HG02798 (cell line): ENCODE measurements around the gene LCP1.

ENCODE experiments used
- ATAC-seq: cut with Tn5 transposase; IDR thresholded peaks from one replicate; pipeline ENCODE4 v1.9.1; 2021; ENCODE audit warnings: mild to moderate bottlenecking; ENCODE audit not compliant: unreplicated experiment, poor library complexity

LCP1 gene

DNA sequence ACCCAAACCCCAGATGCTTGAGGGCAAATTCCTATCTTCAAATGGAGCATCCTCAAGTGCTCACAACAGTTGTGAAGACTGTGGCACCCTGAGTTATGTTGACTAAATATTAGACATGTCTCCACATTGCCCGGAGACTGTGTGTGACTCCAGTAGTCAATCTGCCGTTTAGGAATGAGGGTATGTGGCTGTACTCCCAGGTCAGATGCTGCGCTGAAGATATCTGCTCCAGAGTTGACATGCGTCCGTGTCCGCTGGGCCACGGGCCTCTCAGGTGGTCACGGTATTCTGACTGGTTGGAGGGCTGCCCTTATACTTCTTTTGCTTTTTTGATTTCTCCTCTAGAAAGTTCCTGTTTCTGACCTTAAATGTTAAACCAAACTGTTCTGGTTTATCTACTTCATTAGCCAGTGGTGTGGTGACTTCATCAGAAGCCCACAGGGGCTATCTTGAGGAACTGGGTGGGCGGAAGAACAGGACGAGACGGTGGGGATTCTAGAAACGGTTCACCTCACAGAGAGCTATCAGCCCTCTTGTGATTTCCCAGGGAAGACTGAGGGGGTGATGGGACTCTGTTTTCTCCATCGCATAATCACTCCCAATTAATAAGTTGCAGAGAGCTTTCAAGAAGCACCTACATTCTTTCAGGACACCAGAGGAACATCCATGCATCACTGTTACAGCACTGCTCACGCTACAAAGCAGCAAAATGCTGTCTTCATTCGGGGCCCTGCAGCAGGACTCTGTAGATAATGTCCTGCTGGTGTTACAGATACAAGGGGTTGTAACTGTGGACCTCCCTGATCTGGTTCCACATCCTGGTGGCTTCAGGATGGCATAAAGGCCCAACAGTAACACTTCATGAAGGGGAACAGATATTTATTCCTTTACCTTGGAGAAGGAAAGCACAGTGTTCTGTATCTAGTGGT, 1.3 kb upstream of the LCP1 start:
- ATAC-seq = no peak

DNA sequence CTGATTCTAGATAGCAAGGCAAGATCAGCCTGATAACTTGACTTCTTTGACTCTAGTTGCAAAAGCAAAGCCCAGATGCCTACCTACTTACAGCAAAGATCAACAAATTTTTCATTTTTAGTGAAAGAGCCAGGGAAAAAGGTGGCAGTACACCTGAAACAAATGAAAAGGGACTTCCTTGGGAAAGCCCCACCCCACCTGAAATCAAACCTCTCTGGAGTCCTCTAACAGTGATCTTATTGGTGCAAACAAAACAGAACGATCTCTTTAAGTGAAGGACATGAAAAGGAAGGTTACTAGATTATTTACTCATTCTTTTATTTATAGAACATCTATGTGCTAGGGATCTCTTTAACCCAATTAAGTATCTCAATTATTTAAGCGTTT, 507 bp upstream of the LCP1 start:
- no peak for ATAC-seq

DNA sequence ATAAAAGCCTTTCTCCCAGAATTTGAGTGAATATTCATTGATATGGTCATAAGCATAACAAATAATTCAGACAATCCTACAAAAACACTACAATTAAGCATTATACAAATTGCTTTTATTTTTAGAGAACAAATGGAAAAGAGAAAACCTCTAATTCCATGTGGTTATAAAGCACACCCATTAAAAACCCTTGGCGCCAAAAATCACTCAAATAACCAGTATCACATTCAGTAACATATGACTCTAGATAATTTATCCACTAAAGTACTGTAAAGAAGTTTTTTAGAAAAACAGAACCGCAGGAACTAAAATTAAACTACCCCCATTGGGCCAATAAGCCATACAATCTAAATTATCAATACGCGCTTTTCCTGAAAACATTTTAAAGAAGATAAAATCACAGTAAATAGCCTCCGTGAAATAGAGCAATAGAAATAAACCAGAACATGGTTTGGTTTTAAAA, 569 bp downstream of the LCP1 start:
- ATAC-seq = no peak

DNA sequence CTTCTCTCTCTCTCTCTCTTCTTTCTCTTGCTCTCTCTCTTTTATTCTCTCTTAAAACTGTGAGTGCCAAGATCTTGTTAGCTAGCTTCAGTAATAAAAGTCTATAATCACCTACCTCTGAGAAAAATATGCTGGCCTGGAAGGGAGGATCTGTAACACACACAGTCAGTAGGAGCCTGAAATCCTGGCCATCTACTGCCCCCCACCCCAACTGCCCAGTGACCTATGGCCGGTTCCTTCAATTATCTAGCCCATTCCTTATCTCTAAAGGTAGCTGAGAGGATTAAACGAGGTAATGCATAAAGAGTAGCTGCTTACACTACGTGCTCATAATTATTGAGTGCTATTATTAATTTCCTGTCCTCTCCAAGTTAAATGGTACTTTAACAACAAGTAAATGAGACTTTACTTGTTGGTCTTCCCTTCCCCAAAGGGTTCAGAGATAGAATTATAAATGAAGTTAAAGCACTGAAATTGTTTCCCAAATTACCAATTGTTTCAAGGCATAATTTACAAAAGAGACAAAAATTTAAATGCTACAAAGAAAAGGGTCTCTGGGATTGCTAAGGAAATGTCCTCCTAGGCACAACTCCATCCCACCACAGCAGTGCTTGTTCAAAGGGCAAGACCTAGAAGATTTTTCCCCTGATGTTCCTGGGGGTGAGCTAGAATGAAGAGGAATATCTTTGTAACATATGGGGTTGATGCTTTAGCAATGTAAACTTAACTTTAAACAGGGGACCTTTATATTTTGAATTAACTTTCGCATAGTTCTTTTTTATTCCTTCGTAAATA, 1.8 kb downstream of the LCP1 start:
- no peak for ATAC-seq

DNA sequence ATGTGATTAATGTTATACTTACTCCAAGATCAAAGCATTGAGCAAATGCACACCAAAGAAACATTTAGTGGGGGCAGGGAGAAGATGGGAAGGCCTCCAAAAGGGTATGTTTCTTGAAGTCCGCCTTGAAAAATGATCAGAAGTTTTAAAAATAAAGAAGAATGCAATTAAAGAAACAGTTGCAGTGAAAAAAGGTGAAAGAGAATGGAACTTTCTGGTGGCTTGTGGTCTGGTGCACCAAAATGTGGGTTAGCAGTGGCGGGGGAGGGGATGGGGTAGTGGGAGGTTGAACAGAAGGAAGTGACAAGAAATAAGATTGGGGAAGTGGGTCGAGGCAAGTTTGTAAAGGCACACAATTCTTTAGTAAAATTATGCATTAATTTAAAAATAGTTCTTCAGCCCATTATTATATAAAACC, 2.5 kb downstream of the LCP1 start:
- no peak for ATAC-seq

DNA sequence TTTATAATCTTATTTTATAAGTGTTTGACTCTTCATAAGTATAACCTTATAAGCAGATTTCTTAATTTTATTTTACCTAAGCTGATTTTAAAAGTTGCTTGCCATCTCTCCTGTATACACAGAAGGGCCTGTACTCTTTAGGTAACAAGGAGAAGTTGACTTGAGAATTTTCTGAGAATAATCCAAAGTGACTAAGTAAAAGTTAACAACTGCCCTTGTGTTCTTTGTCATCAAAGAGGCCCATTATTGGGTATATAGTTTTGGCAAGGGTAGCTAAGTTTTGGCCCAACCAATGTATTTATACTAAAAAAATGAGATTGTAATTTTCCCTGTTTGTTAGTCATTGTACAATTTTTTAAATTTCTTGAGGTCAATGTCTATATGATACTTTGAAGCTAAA, 3.2 kb downstream of the LCP1 start:
- ATAC-seq = no peak

DNA sequence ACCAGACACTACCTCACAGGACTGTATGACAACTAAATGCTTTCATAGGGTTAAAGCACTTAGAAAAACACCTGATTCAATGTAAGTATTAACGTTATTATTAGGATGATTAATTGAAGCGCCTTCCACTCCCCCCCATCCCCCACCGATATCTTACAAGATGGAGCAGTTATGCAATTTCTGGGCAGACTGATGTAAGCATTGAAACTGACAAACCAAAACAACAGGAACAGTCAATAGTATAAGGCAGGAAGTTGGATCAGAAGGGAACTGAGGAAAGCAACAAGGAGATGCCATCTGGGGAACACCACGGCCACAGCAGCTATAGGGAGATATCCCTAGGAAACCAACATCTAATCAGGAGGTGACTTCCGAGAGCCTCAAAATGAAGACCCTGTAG, 3.8 kb downstream of the LCP1 start:
- no peak for ATAC-seq

DNA sequence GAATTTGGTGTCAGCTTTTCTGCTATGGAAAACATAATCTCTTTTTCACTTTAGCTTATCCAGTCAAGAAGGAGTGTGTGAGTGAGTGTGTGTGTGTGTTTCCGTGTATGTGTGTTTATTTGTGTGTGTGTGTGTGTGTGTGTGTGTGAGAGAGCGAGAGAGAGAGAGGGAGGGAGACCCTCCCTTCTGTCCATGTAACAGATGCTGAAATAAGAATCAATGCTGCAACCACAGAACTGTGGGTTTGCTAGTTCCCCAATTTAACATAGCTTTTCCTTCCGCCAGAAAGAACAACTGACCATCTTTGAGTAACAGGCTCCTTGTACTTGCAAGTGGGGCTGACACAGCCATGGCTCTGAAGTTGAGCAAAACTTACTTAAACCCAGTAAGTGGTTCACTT, 5.2 kb downstream of the LCP1 start:
- ATAC-seq = peak; percentile 40

DNA sequence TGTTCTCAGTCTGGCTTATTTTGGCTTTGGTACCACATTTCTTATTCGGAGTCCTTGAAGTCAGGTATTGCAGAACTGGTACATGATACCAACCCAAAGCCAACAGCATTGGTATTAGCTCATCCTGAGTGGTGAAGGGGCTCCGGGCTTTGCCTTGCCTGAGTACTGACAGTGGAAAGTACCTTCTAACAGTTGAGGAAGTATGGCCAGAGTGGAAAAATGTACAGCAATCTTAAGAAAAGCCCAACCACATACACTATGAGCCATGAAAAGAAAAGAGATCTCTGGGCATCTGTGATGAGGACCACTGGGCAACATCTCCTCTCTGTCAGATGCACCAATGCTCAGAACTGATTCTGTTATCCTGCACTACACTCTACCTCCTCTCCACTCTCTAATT, 8.3 kb downstream of the LCP1 start:
- peak; percentile 41 for ATAC-seq

DNA sequence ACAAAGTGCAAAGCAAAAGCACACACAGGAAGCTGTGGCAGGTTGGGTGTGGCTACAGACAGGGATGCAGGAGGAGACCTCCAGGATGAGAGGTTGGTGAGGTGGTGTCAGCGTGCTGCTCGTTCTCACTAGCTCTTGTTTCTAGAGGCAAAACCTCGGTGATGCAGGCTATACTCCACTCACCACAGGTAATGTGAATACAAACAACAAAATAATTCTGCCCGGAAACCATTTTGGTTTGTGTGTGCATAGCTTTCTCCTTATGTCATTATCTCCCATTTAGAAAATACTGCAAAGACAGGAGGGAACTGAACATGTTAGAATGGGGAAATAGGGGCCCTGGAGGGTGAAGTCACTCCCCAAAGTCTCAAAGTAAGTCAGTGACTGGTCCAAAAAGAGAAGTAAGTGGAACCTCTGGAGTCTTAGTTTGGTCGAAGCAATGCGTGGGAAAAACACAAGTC, 9.4 kb downstream of the LCP1 start:
- no peak for ATAC-seq

DNA sequence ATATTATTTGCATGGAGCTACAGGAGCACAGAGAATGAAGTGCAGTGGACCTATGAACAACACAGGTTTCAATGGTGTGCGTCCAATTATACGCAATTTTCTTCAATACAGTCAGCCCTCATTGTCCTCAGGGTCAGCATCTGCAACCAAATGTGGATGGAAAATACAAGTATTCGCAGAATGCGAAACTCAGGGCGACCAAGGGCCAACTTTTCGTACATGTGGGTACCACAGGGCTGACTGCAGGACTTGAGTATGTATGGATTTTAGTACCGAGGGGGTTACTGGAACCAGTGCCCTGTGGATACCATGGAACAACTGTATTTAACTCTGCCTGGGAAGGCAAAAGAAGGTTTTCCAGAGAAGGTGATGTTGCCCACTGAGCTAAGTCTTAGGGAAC, 10.2 kb downstream of the LCP1 start:
- ATAC-seq = no peak

DNA sequence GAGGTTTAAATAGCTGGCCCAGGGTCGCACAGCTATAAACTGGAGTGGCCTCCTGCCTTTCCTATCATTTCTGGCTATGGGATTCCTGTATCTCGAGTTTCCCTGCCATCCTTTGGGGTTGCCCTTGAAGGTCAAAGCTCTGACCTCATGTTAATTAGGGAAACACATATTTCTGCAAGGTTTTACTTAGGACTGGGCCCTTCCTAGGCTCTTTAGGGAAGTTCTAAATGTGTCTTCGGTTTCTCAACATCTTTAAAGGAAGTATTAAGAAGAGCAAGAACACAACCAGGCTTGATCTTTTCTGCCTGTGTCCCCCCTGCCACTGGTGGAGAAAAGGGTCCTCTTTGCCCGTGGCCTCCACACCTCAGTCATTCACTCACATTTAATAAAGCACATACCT, 10.8 kb downstream of the LCP1 start:
- no peak for ATAC-seq

DNA sequence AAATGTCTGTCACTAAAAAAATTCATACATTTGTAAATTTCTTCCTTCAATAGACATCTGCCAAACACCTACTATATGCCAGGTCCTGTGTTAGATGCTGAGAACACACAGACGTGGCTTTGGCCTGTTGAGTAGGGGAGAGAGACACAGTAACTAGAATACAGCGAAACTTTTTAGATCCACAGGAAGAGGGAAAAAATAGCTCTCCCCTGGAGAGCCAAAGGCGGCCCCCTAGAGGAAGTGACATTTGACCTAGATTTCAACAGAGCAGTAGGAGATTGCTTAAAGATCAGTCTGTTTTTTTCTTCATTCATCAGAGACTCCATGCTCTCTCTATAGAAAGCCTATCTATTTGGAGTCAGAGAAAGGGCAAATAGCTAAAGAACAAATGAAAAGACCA, 11.3 kb downstream of the LCP1 start:
- no peak for ATAC-seq

DNA sequence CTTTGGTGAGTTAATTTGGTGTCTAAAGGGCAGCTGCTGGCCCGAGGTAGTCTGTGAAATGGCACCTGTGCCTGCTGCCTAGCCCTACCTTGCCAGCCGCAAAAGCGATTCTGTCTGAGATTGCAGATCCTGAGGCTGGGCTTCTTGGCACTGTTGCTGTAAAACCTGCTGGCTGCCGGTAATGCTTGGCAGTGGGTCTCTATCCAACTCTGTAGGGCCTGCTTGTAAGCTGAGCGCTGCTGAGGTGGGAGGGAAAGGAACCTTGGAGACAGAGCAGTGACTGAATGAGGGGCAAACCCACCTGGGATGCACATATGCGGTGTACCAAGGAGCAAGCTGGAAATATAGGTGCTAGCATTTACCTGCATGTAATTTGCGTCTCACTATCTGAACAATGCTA, 11.7 kb downstream of the LCP1 start:
- no peak for ATAC-seq

DNA sequence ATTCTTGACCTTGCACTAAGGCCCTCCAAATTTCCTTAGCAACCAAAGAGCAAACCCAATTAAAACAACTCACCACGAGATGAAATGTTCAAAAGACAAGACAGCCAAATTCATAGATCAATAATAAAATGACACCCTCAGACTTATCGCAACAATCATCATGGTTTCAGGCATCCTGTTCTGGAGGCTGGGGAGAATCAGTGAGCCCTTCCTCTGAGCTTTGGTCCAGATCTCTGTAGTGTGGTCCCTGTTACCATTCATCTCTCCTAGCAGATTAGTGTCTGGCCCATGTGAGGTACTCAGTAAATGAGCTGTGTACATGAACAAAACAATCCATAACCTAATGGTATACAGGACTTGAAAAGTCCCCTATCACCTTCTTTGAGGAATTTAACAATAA, 12.2 kb downstream of the LCP1 start:
- ATAC-seq = no peak

DNA sequence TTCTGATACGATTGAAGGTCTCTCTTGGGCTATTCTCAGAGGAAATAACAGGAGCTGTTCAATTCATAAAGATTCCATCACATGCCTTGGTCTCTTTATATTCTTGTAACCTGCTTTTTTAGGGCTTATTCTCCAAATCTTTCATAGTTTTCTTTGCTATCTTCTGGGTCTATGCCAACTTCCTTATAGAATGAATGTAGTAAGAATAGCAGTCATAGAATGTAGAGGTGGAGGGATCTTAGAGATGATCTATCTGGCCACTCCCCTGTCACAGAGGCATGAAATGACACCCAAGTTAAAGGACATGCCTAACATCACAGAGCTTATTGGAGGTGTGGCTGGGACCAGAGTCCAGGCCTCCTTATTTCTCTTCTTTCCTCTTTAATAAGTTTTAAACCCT, 13.2 kb downstream of the LCP1 start:
- no peak for ATAC-seq

DNA sequence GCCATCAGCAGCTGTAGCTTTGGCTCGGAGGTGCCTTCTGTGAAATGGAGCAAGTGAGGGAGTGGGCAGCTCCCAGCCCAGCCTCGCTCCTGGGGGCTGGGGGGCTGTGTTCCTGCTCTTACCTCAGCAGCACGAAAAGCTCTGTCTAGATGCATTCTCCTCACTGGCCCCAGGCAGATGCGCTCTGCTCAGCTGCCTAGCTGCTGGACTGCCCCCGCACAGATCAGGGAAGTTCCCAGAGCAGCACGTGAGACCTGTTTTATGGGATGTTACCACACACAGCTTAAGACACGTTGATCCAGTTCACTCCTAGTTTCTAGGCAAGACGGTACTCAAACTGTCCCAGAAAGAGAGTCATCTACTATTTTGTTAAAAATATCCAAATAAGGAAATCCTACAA, 13.6 kb downstream of the LCP1 start:
- peak; percentile 39 for ATAC-seq

DNA sequence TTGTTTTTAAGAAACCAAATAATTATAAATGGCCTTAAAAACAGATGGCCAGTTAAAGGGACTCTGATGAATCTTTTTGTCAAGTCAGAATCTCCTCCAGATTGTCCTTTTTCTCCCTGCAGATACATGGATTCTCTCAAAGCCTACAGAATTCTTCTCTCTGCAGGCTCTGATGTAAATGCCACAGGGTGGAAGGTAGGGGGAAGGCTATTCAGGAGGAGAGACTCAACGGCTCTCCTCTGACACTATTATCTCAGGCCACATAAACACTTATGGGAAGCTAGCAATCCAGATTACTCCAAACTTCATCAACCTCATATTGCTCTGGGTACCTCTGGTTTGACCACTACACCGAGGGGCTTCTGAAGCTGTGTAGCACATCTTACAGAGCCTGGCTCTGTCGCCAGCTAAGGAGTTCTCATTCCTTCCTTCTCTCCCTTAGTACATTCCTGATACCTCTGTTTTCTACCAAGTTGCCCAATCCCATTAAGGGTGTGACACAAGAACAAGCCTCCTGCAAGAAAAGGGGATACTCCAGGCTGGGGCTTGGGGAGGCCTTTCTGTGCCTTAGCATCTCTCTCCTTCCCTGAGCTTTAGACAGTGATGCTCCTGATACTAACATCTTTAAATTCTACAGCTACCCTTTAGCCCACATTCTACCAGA, 14.9 kb downstream of the LCP1 start:
- ATAC-seq = no peak

DNA sequence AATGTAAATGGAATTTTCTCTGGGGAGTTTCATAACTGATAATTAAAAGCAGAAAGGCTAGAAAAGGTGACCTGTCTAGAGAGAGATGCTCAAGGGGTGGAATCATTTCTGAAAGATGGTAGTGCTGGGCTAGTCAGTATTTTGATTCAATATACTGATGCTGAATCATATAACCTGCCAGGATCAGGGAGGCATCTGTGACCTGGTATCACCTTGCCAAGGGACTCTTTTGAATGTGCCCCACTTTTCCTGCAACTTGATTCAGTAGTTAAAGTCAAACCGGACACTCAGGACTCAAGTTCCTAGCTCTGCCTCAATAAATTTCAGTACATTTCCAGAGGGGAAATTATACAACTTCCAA, 15.8 kb downstream of the LCP1 start:
- ATAC-seq = no peak

DNA sequence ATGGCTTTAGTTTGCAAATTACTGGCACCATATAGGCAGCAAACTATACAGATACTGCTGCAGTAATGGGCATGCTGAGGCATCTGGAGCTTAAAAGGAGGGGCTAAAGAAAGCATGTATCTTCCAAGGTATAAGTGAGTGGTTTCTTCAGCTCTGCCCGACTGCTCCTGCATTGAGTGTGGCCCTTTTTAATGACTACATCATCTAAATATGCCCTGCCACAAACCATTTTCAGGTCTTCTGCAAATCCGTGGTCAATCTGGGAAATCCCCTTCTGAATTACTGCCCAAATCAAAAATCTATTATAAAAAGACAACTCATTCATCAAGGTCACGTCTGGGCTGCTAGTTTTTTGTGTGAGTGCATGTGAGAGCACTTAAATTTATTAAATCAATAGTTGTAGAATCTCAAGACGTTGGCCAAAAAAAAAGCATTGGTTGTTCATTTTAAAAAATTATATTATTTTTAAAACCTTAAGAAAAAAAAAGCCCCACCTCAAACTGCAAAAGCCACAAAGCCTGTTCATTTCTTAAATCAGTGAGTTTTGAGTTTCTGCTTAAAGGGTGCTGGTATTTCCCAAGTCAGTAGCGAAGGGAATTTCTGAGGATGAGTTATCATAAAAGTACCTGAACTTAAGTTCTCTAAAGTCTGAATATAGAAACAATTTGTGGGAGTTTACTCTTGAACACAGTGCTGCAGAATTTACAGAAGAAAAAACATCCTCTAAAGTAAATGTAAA, 16.3 kb downstream of the LCP1 start:
- peak; percentile 47 for ATAC-seq
